K562 (cell line): ENCODE results near the gene DMBT1. TPM values are rescaled to one million over a fixed set of nuclear protein-coding genes. Genes with fewer than 3 reads are reported as not detected.

Experiments used
- ATAC-seq: fragments of 200-7000 bp; cut with Tn5 transposase; 3 replicates; pipeline ENCODE4 v1.9.1; 2020; ENCODE audit warnings: moderate library complexity
- BruUV-seq: library from RNA; stranded (reverse); fragments of 400-500 nt; replicated peaks from 2 replicates; lab custom pipeline; 2021; lab: Mats Ljungman, UMichigan
- CTCF ChIA-PET: fragments of 300-600 bp; formaldehyde crosslinking; extraction: SDS; loops from one replicate; lab custom pipeline; 2021; ENCODE audit warnings: low intra/inter-chr PET ratio; lab: Yijun Ruan, JAX
- POLR2A ChIA-PET: fragments of 300-600, 350-650 bp; sonication (Branson Sonifier 250); formaldehyde crosslinking; extraction: SDS; loops from one replicate; lab custom pipeline; 2021; ENCODE audit warnings: antibody characterized with exemption, inconsistent platforms; lab: Yijun Ruan, JAX
- DNase-seq, 4 experiments: peaks; one replicate each; pipeline versions ENCODE4 v3.0.0 to v3.0.0-alpha.2; 2011 to 2018; ENCODE audit warnings: low spot score in 3 of 4, mixed read lengths in 3 of 4; ENCODE audit errors: extremely low read depth in 1 of 4
- FAIRE-seq: peaks from 2 replicates; lab custom pipeline; 2011; peaks lifted over from hg19 to GRCh38; lab: Jason Lieb, UNC
- H2AFZ ChIP-seq: 2 replicates; pipeline ENCODE4 v1.6.0; 2011; ENCODE audit warnings: low read depth, low read length, control low read depth, inconsistent platforms
- H3K27ac ChIP-seq: fragments of 200-600 bp; 3 replicates; pipeline ENCODE4 v1.8.0; 2011; ENCODE audit warnings: low read depth, mild to moderate bottlenecking, control low read depth, inconsistent platforms, low read length, moderate library complexity, mixed read lengths; ENCODE audit errors: extremely low read depth
- H3K27me3 ChIP-seq, 2 experiments: fragments of 300-600 bp in 1 of 2; 2 replicates in 1 of 2; 3 replicates in 1 of 2; pipeline versions ENCODE4 v1.6.0 to v1.8.0; 2011; ENCODE audit warnings: inconsistent platforms in 2 of 2, low read length in 2 of 2, mild to moderate bottlenecking in 1 of 2, mixed read lengths in 1 of 2, moderate library complexity in 1 of 2; ENCODE audit not compliant: control insufficient read depth in 2 of 2, insufficient read depth in 2 of 2
- H3K36me3 ChIP-seq: fragments of 300-600 bp; 3 replicates; pipeline ENCODE4 v1.8.0; 2011; ENCODE audit warnings: mild to moderate bottlenecking, low read length, inconsistent platforms; ENCODE audit not compliant: control insufficient read depth, insufficient read depth
- H3K4me1 ChIP-seq, 2 experiments: fragments of 200-600 bp in 1 of 2; replicated peaks in 1 of 2; 2 replicates in 1 of 2; 3 replicates in 1 of 2; pipeline versions ENCODE4 v1.5.1 to v1.8.0; 2011; ENCODE audit warnings: inconsistent platforms in 2 of 2, low read length in 2 of 2, mild to moderate bottlenecking in 1 of 2, mixed read lengths in 1 of 2, moderate library complexity in 1 of 2; ENCODE audit not compliant: control insufficient read depth in 2 of 2, insufficient read depth in 2 of 2
- H3K4me2 ChIP-seq: 2 replicates; pipeline ENCODE4 v1.6.1; 2011; ENCODE audit warnings: low read length, control low read depth, inconsistent platforms, mixed read lengths; ENCODE audit not compliant: insufficient read depth
- H3K4me3 ChIP-seq: fragments of 200-600 bp; sonication (generic), shearing (Covaris generic); 2 replicates; pipeline ENCODE4 v1.5.1; 2016; ENCODE audit warnings: control low read depth, inconsistent platforms
- H3K79me2 ChIP-seq: fragments of 200-600 bp; 3 replicates; pipeline ENCODE4 v1.8.0; 2011; ENCODE audit warnings: low read length, inconsistent platforms; ENCODE audit not compliant: control insufficient read depth, insufficient read depth
- H3K9ac ChIP-seq, 2 experiments: 2 replicates each; pipeline versions ENCODE4 v1.6.0 to v1.6.1; 2011; ENCODE audit warnings: low read depth in 2 of 2, low read length in 2 of 2, control low read depth in 1 of 2, inconsistent platforms in 1 of 2, mild to moderate bottlenecking in 1 of 2, mixed read lengths in 1 of 2; ENCODE audit not compliant: insufficient read depth in 1 of 2
- H3K9me1 ChIP-seq: one replicate; pipeline ENCODE4 v1.6.0; 2011; ENCODE audit warnings: inconsistent platforms, mild to moderate bottlenecking, low read length, moderate library complexity; ENCODE audit not compliant: control insufficient read depth, insufficient read depth
- H3K9me3 ChIP-seq: replicated peaks from 2 replicates; pipeline ENCODE4 v1.5.1; 2011; ENCODE audit warnings: low read depth, low read length, inconsistent platforms; ENCODE audit not compliant: control insufficient read depth, insufficient read depth
- H4K20me1 ChIP-seq: replicated peaks from 2 replicates; pipeline ENCODE4 v1.6.1; 2011; ENCODE audit warnings: low read length, inconsistent platforms, mixed read lengths; ENCODE audit not compliant: control insufficient read depth, insufficient read depth
- NFIC ChIP-seq: fragments of 450-650 bp; IDR thresholded peaks from 2 replicates; pipeline ENCODE4 v1.6.1; 2017; ENCODE audit warnings: mild to moderate bottlenecking, inconsistent platforms
- NONO ChIP-seq, 2 experiments: fragments of 200-400 bp in 1 of 2; fragments of 450-650 bp in 1 of 2; formaldehyde crosslinking in 1 of 2; IDR thresholded peaks; 2 replicates each; pipeline ENCODE4 v1.6.1; 2017; ENCODE audit warnings: low read depth in 2 of 2, mild to moderate bottlenecking in 2 of 2, moderate library complexity in 2 of 2, low read length in 1 of 2
- RFX5 ChIP-seq: IDR thresholded peaks from 2 replicates; pipeline ENCODE4 v1.6.1; 2011; ENCODE audit warnings: low read depth, mild to moderate bottlenecking, improper control_type of control experiment, low read length
- ZNF398 ChIP-seq: fragments of 250-450 bp; sonication (Bioruptor Pico); IDR thresholded peaks from 2 replicates; pipeline ENCODE4 v1.8.0; 2021; ENCODE audit warnings: moderate library complexity, mild to moderate bottlenecking, inconsistent platforms
- WGBS: fragments of 100-300 bp; shearing (Covaris generic); methylation state at CpG from one replicate; pipeline ENCODE4 v1.1.6; 2016; ENCODE audit warnings: low coverage, mixed read lengths; ENCODE audit not compliant: insufficient coverage; ENCODE audit errors: missing lambda C conversion rate; 5-methylcytosine and 5-hydroxymethylcytosine counted together
- in situ Hi-C: fragments of 300-500 bp; cut with MboI; formaldehyde crosslinking; loops from 4 replicates; pipeline ENCODE4 v1.15.0; 2018; ENCODE audit warnings: inconsistent platforms, mixed read lengths
- intact Hi-C: fragments of 100-400 bp; cut with micrococcal nuclease; formaldehyde crosslinking; loops from 2 replicates; pipeline ENCODE4 v1.14.2; 2022
- polyA plus RNA-seq, 8 experiments: library from polyadenylated mRNA; depleted of rRNA in 4 of 8; stranded (reverse) in 5 of 8; unstranded in 3 of 8; fragments of >200 nt; fragmentation: Nextera tagmentation in 2 of 8; fragmentation: Illumina TruSeq in 1 of 8; extraction: Ambion mirVana in 2 of 8; extraction: Trizol in 1 of 8; gene quantifications; 2 replicates each; pipeline versions ENCODE4 v1.2.1 to v1.2.3, GENCODE V29; 2011 to 2014; ENCODE audit warnings: inconsistent platforms in 1 of 8, missing spikeins in 1 of 8
- total RNA-seq, 7 experiments: library from RNA; depleted of rRNA in 6 of 7; stranded (reverse); fragments of >200 nt in 6 of 7; fragmentation: Illumina TruSeq in 2 of 7; extraction: Trizol in 2 of 7; gene quantifications; 2 replicates each; pipeline versions ENCODE4 v1.2.1 to v1.2.3, GENCODE V29; 2011 to 2021; ENCODE audit warnings: low replicate concordance in 1 of 7

DMBT1 gene
- total and polyA plus RNA-seq, 9 of the 15 experiments (the other 6 are each of a cell fraction or from before 2014, with no cell fraction given), result 0.01 to 0.07 TPM; not detected in 7

GRCh38 chr10:122532601-122533296 lies 27.8 kb upstream of the DMBT1 start:
- Histone ChIP-seq H3K36me3 (no peaks in the 10 kb centered on the region), H3K9me3 (no peaks in the 10 kb centered on the region)
- TF ChIP-seq RFX5, result no peak
- no peak for TF ChIP-seq NFIC
- TF ChIP-seq NONO (IDR thresholded peaks at IDR 0.05; ENCODE audit: low read depth in 2 of 2, low read length in 1 of 2), result no peak
- TF ChIP-seq, all 486 proteins: peak for 0
- WGBS, result 6% methylated on average over 5 of the region's 6 CpGs
- Histone ChIP-seq H2AFZ (no peak overlapping the region), H3K4me2 (no peak overlapping the region), H3K4me1 (no peaks in the 10 kb centered on the region), H3K9ac (no peak overlapping the region), H3K9me1 (no peaks in the 10 kb centered on the region), H4K20me1 (no peaks in the 10 kb centered on the region), H3K79me2 (no peaks in the 10 kb centered on the region), H3K27me3 (no peaks in the 10 kb centered on the region), H3K4me3 (no peak overlapping the region), H3K27ac (no peak overlapping the region)
- no peak for FAIRE-seq
- ChIA-PET CTCF (no interaction called here), POLR2A (no interaction called here)
- intact Hi-C loops (no loop called here), in situ Hi-C loops (no loop called here)
- BruUV-seq, result no TSS peak
- DNase-seq, result no peak
- ATAC-seq, result no peak

- Histone ChIP-seq H3K36me3 (no peaks in the 10 kb centered on the region), H3K27ac (no peak overlapping the region), H3K79me2 (no peaks in the 10 kb centered on the region), H3K4me2 (no peak overlapping the region), H4K20me1 (no peaks in the 10 kb centered on the region), H3K4me3 (no peak overlapping the region), H3K9me3 (no peaks in the 10 kb centered on the region), H3K27me3 (no peaks in the 10 kb centered on the region), H2AFZ (no peak overlapping the region), H3K4me1 (no peaks in the 10 kb centered on the region), H3K9me1 (no peaks in the 10 kb centered on the region), H3K9ac (no peak overlapping the region)
- 4% methylated on average over 2 of the region's 2 CpGs for WGBS
- ATAC-seq (no peak), FAIRE-seq (no peak), DNase-seq (no peak)
- no TSS peak for BruUV-seq
- CTCF ChIA-PET, result no interaction called here
- in situ Hi-C loops (no loop called here), intact Hi-C loops (no loop called here)
- POLR2A ChIA-PET, result no interaction called here
- TF ChIP-seq ZNF398 (CRISPR knock-in tag), result no peak
Observed at GRCh38 chr10:122537545-122537944, 23.0 kb upstream of the DMBT1 start.
